AG10803 (cell line): ENCODE data around the gene TDRD9.

Experiments used
- DNase-seq: peaks from one replicate; pipeline ENCODE4 v3.0.0; 2010; ENCODE audit warnings: low read depth
- H3K4me3 ChIP-seq: 2 replicates; pipeline ENCODE4 v1.5.1; 2011; ENCODE audit warnings: mild to moderate bottlenecking, low read length, control low read depth
- TF ChIP-seq, protein P1 (sequence below): conservative IDR thresholded peaks from 2 replicates; pipeline ENCODE4 v1.5.1; 2011; ENCODE audit warnings: mild to moderate bottlenecking, low read length, control low read depth, inconsistent platforms

The TDRD9 gene

GRCh38 chr14:104014764-104015163, 86.5 kb downstream of the TDRD9 start:
- TF ChIP-seq, protein P1, sequence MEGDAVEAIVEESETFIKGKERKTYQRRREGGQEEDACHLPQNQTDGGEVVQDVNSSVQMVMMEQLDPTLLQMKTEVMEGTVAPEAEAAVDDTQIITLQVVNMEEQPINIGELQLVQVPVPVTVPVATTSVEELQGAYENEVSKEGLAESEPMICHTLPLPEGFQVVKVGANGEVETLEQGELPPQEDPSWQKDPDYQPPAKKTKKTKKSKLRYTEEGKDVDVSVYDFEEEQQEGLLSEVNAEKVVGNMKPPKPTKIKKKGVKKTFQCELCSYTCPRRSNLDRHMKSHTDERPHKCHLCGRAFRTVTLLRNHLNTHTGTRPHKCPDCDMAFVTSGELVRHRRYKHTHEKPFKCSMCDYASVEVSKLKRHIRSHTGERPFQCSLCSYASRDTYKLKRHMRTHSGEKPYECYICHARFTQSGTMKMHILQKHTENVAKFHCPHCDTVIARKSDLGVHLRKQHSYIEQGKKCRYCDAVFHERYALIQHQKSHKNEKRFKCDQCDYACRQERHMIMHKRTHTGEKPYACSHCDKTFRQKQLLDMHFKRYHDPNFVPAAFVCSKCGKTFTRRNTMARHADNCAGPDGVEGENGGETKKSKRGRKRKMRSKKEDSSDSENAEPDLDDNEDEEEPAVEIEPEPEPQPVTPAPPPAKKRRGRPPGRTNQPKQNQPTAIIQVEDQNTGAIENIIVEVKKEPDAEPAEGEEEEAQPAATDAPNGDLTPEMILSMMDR = no peak
- H3K4me3 ChIP-seq = no peak overlapping the region
- no peak for DNase-seq

GRCh38 chr14:104016873-104017650, 88.8 kb downstream of the TDRD9 start:
- TF ChIP-seq, protein P1 = no peak
- no peak overlapping the region for H3K4me3 ChIP-seq
- no peak for DNase-seq

- no peak overlapping the region for H3K4me3 ChIP-seq
- no peak for DNase-seq
- TF ChIP-seq, protein P1 = no peak
Observed at GRCh38 chr14:104019029-104019428, 90.8 kb downstream of the TDRD9 start.

GRCh38 chr14:104019806-104020205, 91.5 kb downstream of the TDRD9 start:
- TF ChIP-seq, protein P1 = no peak
- no peak for DNase-seq
- H3K4me3 ChIP-seq = no peak overlapping the region

- TF ChIP-seq, protein P1 = no peak
- H3K4me3 ChIP-seq = no peak overlapping the region
- DNase-seq = no peak
Observed at GRCh38 chr14:104020471-104020870, 92.2 kb downstream of the TDRD9 start.

GRCh38 chr14:104023325-104024055, 95.2 kb downstream of the TDRD9 start:
- TF ChIP-seq, protein P1 = no peak
- no peak for DNase-seq
- H3K4me3 ChIP-seq = no peak overlapping the region

- H3K4me3 ChIP-seq = no peak overlapping the region
- no peak for DNase-seq
- TF ChIP-seq, protein P1 = no peak
Observed at GRCh38 chr14:104025534-104025933, 97.3 kb downstream of the TDRD9 start.
